SJSA1 (cell line): ENCODE measurements around the gene GATA2. TPM values are rescaled to one million over a fixed set of nuclear protein-coding genes. Genes with fewer than 3 reads are reported as not detected.

Experiments used
- DNase-seq, 2 experiments: peaks; one replicate each; pipeline ENCODE4 v3.0.0-alpha.2; 2015 to 2020; ENCODE audit warnings: low spot score in 2 of 2, low read depth in 1 of 2
- H3K27ac ChIP-seq: fragments of 250-450 bp; sonication (Bioruptor Pico); 2 replicates; pipeline ENCODE4 v1.5.1; 2020; ENCODE audit warnings: mild to moderate bottlenecking, moderate library complexity
- H3K27me3 ChIP-seq: fragments of 250-450 bp; sonication (Bioruptor Pico); replicated peaks from 2 replicates; pipeline ENCODE4 v1.5.1; 2020; ENCODE audit warnings: mild to moderate bottlenecking, moderate library complexity
- H3K36me3 ChIP-seq: fragments of 250-450 bp; sonication (Bioruptor Pico); 2 replicates; pipeline ENCODE4 v1.5.1; 2020; ENCODE audit warnings: mild to moderate bottlenecking
- H3K4me1 ChIP-seq: fragments of 250-450 bp; sonication (Bioruptor Pico); replicated peaks from 2 replicates; pipeline ENCODE4 v1.6.1; 2021; ENCODE audit warnings: mild to moderate bottlenecking
- H3K4me3 ChIP-seq: fragments of 250-450 bp; sonication (Bioruptor Pico); 2 replicates; pipeline ENCODE4 v1.5.1; 2020; ENCODE audit warnings: mild to moderate bottlenecking
- H3K9me3 ChIP-seq: fragments of 250-450 bp; sonication (Bioruptor Pico); replicated peaks from 2 replicates; pipeline ENCODE4 v1.5.1; 2020; ENCODE audit warnings: mild to moderate bottlenecking
- total RNA-seq: library from RNA; depleted of rRNA; stranded (reverse); fragments of >200 nt; shearing (Covaris generic); gene quantifications from 2 replicates; pipeline ENCODE4 v1.2.3, GENCODE V29; 2014

GATA2 gene
- total RNA-seq, 1 experiment from 2014 or later: 14.9 TPM

GRCh38 chr3:128481438-128481942 lies 11.5 kb downstream of the GATA2 start:
- DNase-seq: no peak
- no peaks in the 10 kb centered on the region for H3K9me3 ChIP-seq
- H3K27me3 ChIP-seq: no peaks in the 10 kb centered on the region
- no peak overlapping the region for H3K4me3 ChIP-seq
- H3K27ac ChIP-seq: no peak overlapping the region
- peaks cover 34% of the 10 kb centered on the region for H3K4me1 ChIP-seq
- H3K36me3 ChIP-seq: peaks cover 77% of the 10 kb centered on the region

DNA sequence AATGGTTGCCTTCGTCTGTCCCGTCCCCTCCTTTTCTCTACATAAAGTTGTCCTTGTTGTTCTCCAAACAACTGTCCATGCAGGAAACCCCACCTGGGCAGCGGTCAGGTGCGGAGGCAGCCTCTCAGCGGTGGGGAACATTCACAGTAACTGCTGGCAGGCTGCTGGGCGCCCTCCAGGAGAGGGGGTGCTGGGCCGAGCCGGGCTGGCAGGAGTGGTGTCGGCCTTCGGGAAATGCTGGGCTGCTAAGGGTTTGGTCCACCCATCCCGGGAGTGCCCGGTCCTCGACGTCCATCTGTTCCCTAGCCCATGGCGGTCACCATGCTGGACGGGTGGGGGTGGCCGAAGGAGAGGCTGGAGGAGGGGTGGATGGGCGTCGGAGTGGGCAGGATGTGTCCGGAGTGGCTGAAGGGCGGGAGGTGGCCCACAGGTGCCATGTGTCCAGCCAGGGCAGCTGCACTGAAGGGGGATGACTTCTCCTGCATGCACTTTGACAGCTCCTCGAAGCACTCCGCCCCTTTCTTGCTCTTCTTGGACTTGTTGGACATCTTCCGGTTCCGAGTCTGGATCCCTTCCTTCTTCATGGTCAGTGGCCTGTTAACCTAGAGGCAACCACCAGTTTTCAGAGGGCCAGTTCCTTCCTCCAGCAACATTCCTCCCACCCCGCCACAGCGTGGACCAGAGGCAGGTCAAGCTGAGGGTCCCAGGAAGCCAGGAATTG lies 12.1 kb downstream of the GATA2 start:
- Histone ChIP-seq H3K36me3 (peaks cover 71% of the 10 kb centered on the region), H3K9me3 (no peaks in the 10 kb centered on the region), H3K4me3 (no peak overlapping the region), H3K27ac (no peak overlapping the region), H3K4me1 (peaks cover 28% of the 10 kb centered on the region), H3K27me3 (no peaks in the 10 kb centered on the region)
- no peak for DNase-seq

- peaks cover 22% of the 10 kb centered on the region for H3K4me1 ChIP-seq
- H3K27me3 ChIP-seq: no peaks in the 10 kb centered on the region
- DNase-seq: no peak
- H3K4me3 ChIP-seq: no peak overlapping the region
- H3K9me3 ChIP-seq: no peaks in the 10 kb centered on the region
- H3K36me3 ChIP-seq: peaks cover 65% of the 10 kb centered on the region
- no peak overlapping the region for H3K27ac ChIP-seq
These were observed 12.7 kb downstream of the GATA2 start for GRCh38 chr3:128480278-128480677.

- no peak for DNase-seq
- H3K27ac ChIP-seq: no peak overlapping the region
These were observed 13.4 kb downstream of the GATA2 start for GRCh38 chr3:128479558-128480086.

GRCh38 chr3:128478576-128479506 lies 14.2 kb downstream of the GATA2 start:
- H3K36me3 ChIP-seq: peaks cover 52% of the 10 kb centered on the region
- no peaks in the 10 kb centered on the region for H3K27me3 ChIP-seq
- H3K4me1 ChIP-seq: peaks cover 14% of the 10 kb centered on the region
- H3K27ac ChIP-seq: no peak overlapping the region
- H3K9me3 ChIP-seq: no peaks in the 10 kb centered on the region
- H3K4me3 ChIP-seq: no peak overlapping the region
- no peak for DNase-seq

More at GRCh38 chr3:128479558-128480086, 13.4 kb downstream of the GATA2 start:
- Histone ChIP-seq H3K27me3 (no peaks in the 10 kb centered on the region), H3K4me3 (no peak overlapping the region), H3K36me3 (peaks cover 58% of the 10 kb centered on the region), H3K4me1 (peaks cover 18% of the 10 kb centered on the region), H3K9me3 (no peaks in the 10 kb centered on the region)

DNA sequence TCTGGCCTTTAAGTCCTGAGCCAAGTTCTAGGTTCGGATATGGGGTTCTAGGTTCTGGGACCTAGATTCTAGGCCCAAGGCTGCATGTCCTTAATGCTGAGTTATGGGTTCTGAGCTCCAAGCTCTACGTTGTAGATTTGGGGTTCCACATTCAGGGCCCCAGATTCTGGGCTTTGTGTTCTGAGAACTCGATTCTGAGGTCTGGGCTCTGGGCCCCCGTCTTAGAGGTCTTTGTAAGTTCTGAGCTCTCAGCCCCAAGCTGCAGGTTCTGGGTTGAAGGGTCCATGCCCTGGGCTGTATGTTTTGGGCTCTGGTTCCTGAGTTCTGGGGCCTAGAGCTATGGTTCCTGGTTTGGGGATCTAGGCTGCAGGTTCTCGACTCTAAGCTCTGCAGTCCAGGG lies 16.3 kb downstream of the GATA2 start:
- no peak for DNase-seq
- Histone ChIP-seq H3K9me3 (no peaks in the 10 kb centered on the region), H3K27ac (no peak overlapping the region), H3K4me3 (no peak overlapping the region), H3K36me3 (peaks cover 32% of the 10 kb centered on the region), H3K27me3 (no peaks in the 10 kb centered on the region), H3K4me1 (no peaks in the 10 kb centered on the region)

DNA sequence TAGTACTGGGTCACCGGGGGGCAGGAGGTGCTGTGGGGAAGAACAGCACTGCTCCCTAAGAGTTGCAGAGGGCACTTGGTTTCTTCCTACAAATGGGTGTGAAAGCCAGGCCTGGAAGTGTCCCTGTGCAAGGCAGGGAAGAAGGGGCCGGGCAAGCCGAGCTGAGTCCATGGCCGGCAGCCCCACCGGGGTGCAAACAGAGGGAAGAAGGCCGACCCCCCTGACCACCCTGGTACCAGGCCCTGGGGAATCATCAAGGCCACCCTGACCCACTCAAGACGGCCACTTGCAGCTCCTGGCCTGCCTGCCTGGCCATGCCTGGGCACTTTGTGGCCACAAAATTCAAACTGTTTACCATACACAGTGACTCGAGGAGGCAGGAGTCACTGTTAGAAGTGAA lies 17.6 kb downstream of the GATA2 start:
- no peaks in the 10 kb centered on the region for H3K4me1 ChIP-seq
- H3K9me3 ChIP-seq: no peaks in the 10 kb centered on the region
- H3K27me3 ChIP-seq: no peaks in the 10 kb centered on the region

DNA sequence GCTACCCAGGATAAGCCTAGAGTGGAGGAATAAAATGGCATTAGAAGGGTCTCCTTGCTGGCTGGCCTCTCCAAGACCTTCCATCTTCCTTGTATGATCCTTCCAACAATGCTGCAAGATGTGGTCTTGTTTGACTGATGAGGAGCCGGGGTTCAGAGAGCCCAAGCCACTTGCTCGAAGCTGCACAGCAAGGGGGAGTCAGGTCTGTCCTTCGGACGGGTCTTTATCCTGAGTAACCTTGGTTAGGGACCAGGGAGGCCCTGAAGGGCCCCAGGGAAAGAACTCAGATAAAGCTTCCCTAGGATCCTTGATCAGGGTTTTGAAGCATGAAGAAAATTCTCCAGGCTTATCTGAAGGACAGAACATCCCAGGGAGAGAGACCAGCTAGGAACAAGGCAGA lies 19.3 kb downstream of the GATA2 start:
- Histone ChIP-seq H3K4me1 (peaks cover 7% of the 10 kb centered on the region), H3K4me3 (no peak overlapping the region), H3K27ac (no peak overlapping the region), H3K27me3 (no peaks in the 10 kb centered on the region), H3K36me3 (peaks cover 5% of the 10 kb centered on the region), H3K9me3 (no peaks in the 10 kb centered on the region)
- no peak for DNase-seq

More for the DNA sequence above, 17.6 kb downstream of the GATA2 start:
- no peak for DNase-seq
- Histone ChIP-seq H3K4me3 (no peak overlapping the region), H3K36me3 (peaks cover 19% of the 10 kb centered on the region), H3K27ac (no peak overlapping the region)

DNA sequence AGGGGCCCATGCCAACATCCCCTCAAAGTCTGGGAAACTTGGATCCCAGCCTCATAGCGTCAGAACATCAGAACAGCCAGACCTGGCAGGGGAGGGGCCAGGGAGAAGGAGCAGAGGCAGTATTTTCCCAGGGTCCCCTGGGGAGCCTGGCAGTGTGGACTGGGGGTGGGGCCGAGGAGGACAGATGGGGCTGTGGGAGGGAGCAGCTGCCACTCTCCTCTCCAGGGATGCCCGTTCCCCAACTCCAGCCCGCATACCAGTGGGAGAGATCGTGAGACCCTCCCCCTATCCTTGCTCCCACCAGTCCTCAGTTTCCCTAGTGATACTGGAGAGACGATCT lies 19.9 kb downstream of the GATA2 start:
- H3K36me3 ChIP-seq: no peaks in the 10 kb centered on the region; the same call in 1 of the 2 replicates
- peaks cover 7% of the 10 kb centered on the region for H3K4me1 ChIP-seq
- no peak for DNase-seq
- H3K27ac ChIP-seq: no peak overlapping the region
- no peaks in the 10 kb centered on the region for H3K27me3 ChIP-seq
- no peak overlapping the region for H3K4me3 ChIP-seq
- no peaks in the 10 kb centered on the region for H3K9me3 ChIP-seq

DNA sequence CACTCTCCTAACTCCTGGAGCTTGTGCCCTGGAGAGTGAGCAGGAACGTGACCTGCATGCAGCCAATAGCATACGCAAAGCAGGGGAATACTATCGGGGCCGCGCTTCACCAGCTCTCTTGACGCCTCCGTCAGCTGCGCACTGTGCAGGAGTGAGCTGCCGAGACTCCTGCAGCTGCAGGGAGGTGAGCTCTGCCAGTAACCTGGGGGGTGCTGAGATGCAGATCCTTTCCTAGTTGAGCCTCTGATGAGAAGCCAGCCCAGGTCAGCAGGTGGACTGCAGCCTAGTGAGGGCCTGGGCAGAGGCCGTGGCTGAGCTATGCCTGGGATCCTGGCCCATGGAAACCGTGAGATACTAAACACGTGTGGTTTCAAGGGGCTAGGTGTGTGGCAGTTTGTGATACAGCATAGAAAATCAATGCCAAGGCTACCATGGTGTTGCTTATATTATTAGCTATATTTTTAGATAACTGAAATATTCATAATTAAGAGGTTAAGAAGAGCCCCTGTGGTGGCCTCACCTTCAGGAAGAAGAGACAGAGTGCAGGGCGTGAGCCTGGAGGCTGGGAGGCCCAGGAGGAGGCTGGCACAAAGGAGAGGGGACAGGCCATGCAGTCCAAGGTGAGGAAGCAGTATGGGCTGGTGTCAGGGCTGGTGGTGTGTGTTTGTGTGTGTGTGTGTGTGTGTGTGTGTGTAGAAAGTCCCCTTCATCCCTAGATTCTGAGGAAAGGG lies 20.4 kb downstream of the GATA2 start:
- no peaks in the 10 kb centered on the region for H3K9me3 ChIP-seq
- no peak overlapping the region for H3K27ac ChIP-seq
- H3K27me3 ChIP-seq: no peaks in the 10 kb centered on the region
- peaks cover 8% of the 10 kb centered on the region for H3K4me1 ChIP-seq
- no peak for DNase-seq
- H3K4me3 ChIP-seq: no peak overlapping the region
- H3K36me3 ChIP-seq: no peaks in the 10 kb centered on the region

DNA sequence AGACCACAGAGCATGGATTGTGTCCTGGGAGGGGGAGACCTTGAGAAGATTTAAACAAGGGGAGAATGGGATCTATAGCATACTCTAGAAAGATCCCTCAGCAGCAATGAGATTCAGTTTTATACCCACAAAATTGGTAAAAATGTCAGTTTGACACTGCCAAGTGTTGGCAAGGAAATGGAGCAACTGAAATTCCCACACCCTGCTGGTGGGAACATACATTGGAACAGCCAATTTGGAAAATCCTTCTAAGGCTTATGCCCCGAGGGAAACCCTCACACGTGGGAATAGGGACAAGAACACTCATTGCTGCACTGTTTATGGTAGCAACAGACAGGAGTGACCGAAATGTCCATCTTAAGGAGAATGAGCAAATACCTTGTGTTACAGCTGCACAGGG lies 21.3 kb downstream of the GATA2 start:
- Histone ChIP-seq H3K9me3 (no peaks in the 10 kb centered on the region), H3K4me1 (peaks cover 13% of the 10 kb centered on the region), H3K27me3 (no peaks in the 10 kb centered on the region), H3K4me3 (no peak overlapping the region), H3K36me3 (no peaks in the 10 kb centered on the region), H3K27ac (no peak overlapping the region)
- no peak for DNase-seq

DNA sequence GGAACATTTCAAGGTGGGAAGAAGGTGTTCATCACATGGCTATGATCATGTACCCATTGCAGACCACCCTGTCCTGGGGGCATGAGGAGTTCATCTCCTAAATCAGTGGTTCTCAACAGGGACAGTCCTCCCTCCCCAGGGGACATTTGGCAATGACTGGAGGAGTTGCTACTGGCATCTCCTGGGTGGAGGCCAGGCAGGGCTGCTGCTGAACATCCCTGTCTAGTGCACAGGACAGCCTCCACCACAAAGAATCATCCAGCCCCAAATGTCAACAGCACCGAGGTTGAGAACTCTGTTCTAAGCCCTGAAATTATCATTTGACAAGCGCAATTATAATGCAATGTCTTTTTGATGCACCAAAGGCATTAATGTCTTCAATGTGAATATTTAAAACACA lies 21.9 kb downstream of the GATA2 start:
- Histone ChIP-seq H3K27ac (no peak overlapping the region), H3K4me1 (peaks cover 13% of the 10 kb centered on the region), H3K4me3 (no peak overlapping the region), H3K27me3 (no peaks in the 10 kb centered on the region), H3K9me3 (no peaks in the 10 kb centered on the region), H3K36me3 (no peaks in the 10 kb centered on the region)
- DNase-seq: no peak

DNA sequence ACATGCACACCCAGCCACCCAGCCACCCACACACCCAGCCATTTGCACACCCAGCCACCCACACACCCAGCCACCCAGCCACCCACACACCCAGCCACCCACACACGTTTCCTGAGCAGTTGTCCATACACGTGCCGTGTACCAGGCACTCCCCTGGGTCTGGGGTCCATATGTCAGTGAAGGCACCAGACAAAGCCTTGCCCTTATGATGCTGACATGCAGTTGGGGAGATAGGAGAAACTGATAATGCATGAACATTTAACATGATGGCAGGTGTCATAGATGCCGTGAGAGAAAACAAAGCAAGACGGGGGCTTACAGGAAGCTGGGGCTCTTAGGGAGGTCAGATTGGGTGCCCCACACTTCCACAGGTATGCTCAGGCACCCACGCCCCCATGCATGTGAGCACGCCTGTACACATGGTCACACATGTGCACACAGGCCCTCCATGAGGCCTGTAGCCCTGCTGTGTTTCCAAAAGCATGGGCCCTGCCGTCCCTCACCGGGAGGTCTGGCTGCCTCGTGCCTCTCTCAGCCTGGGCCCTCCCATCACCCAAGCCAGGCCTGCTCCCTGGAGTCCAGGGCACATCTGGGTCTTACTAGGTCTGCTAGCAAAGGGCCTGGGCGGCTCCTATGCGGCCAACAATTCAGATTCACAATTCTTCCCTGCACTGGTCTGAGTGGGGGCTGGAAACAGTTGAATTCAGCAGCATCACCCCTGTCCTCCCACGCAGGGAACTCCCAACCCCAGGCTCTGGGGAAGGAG lies 22.7 kb downstream of the GATA2 start:
- Histone ChIP-seq H3K4me1 (peaks cover 13% of the 10 kb centered on the region), H3K36me3 (no peaks in the 10 kb centered on the region), H3K9me3 (no peaks in the 10 kb centered on the region), H3K4me3 (no peak overlapping the region), H3K27ac (no peak overlapping the region), H3K27me3 (no peaks in the 10 kb centered on the region)
- DNase-seq: no peak
